Endothelial cell of umbilical vein (primary cell): Measurements from ENCODE around the gene RASGRP1. TPM values are rescaled to one million over a fixed set of nuclear protein-coding genes. Genes with fewer than 3 reads are reported as not detected.

ENCODE experiments used
- BruUV-seq: library from RNA; stranded (reverse); fragments of 400-500 nt; replicated peaks from 2 replicates; lab custom pipeline; 2021; lab: Mats Ljungman, UMichigan
- CTCF ChIA-PET: fragments of 300-600, 350-600 bp; sonication (Branson Sonifier 250); formaldehyde crosslinking; loops from one replicate; lab custom pipeline; 2021; ENCODE audit warnings: antibody characterized with exemption, inconsistent platforms; lab: Charles Lee
- POLR2A ChIA-PET: fragments of 300-600, 350-600 bp; sonication (Branson Sonifier 250); formaldehyde crosslinking; loops from one replicate; lab custom pipeline; 2021; ENCODE audit warnings: antibody characterized with exemption, inconsistent platforms; lab: Charles Lee
- DNase-seq: peaks from one replicate; pipeline ENCODE4 v3.0.0-alpha.2; 2011; ENCODE audit warnings: low read depth, low spot score
- FAIRE-seq: peaks from 2 replicates; lab custom pipeline; 2011; peaks lifted over from hg19 to GRCh38; lab: Jason Lieb, UNC
- H2AFZ ChIP-seq: 2 replicates; pipeline ENCODE4 v1.6.0; 2012; ENCODE audit warnings: low read depth, low read length, control low read depth, inconsistent platforms
- H3K27ac ChIP-seq: 2 replicates; pipeline ENCODE4 v1.5.1; 2011; ENCODE audit warnings: low read depth, mild to moderate bottlenecking, control low read depth, low read length, moderate library complexity; ENCODE audit not compliant: insufficient read depth
- H3K27me3 ChIP-seq, 2 experiments: 2 replicates each; pipeline versions ENCODE4 v1.6.0 to v1.6.1; 2011; ENCODE audit warnings: low read length in 2 of 2, mixed read lengths in 1 of 2; ENCODE audit not compliant: control insufficient read depth in 2 of 2, insufficient read depth in 2 of 2
- H3K36me3 ChIP-seq, 2 experiments: 2 replicates in 1 of 2; 3 replicates in 1 of 2; pipeline ENCODE4 v1.5.1; 2011; ENCODE audit warnings: low read length in 2 of 2, mild to moderate bottlenecking in 1 of 2, moderate library complexity in 1 of 2; ENCODE audit not compliant: control insufficient read depth in 2 of 2, insufficient read depth in 2 of 2; ENCODE audit errors: extremely low read depth in 1 of 2
- H3K4me1 ChIP-seq: 3 replicates; pipeline ENCODE4 v1.5.1; 2011; ENCODE audit warnings: mild to moderate bottlenecking, low read length; ENCODE audit not compliant: control insufficient read depth, insufficient read depth; ENCODE audit errors: extremely low read depth
- H3K4me2 ChIP-seq: 2 replicates; pipeline ENCODE4 v1.6.1; 2011; ENCODE audit warnings: low read length, control low read depth, mixed read lengths; ENCODE audit not compliant: insufficient read depth
- H3K4me3 ChIP-seq, 3 experiments: fragments of 200-600 bp in 1 of 3; sonication (generic), shearing (Covaris generic) in 1 of 3; replicated peaks in 1 of 3; 2 replicates each; pipeline ENCODE4 v1.5.1; 2011 to 2016; ENCODE audit warnings: control low read depth in 3 of 3, low read length in 3 of 3, mild to moderate bottlenecking in 2 of 3, inconsistent platforms in 1 of 3, low read depth in 1 of 3, moderate library complexity in 1 of 3; ENCODE audit not compliant: insufficient read depth in 1 of 3
- H3K79me2 ChIP-seq: 2 replicates; pipeline ENCODE4 v1.6.0; 2012; ENCODE audit warnings: low read length, inconsistent platforms; ENCODE audit not compliant: control insufficient read depth, insufficient read depth
- H3K9ac ChIP-seq: replicated peaks from 2 replicates; pipeline ENCODE3; 2011; ENCODE audit warnings: low read length, control low read depth; ENCODE audit not compliant: insufficient read depth; ENCODE audit errors: extremely low read depth
- H3K9me1 ChIP-seq: replicated peaks from 3 replicates; pipeline ENCODE4 v1.6.0; 2011; ENCODE audit warnings: mild to moderate bottlenecking, low read length; ENCODE audit not compliant: control insufficient read depth, insufficient read depth; ENCODE audit errors: extremely low read depth
- H3K9me3 ChIP-seq: replicated peaks from 2 replicates; pipeline ENCODE4 v1.5.1; 2012; ENCODE audit warnings: low read length, inconsistent platforms; ENCODE audit not compliant: control insufficient read depth, insufficient read depth
- H4K20me1 ChIP-seq: replicated peaks from 2 replicates; pipeline ENCODE3; 2011; ENCODE audit warnings: mild to moderate bottlenecking, low read length; ENCODE audit not compliant: control insufficient read depth, insufficient read depth; ENCODE audit errors: extremely low read depth
- EZH2 ChIP-seq: IDR thresholded peaks from 2 replicates; pipeline ENCODE4 v1.6.1; 2012; ENCODE audit warnings: borderline replicate concordance, low read depth, mild to moderate bottlenecking, moderate library complexity, low read length, inconsistent platforms; ENCODE audit not compliant: severe bottlenecking
- FOS ChIP-seq: IDR thresholded peaks from 2 replicates; pipeline ENCODE4 v1.6.1; 2011; ENCODE audit warnings: mild to moderate bottlenecking, low read length, moderate library complexity, borderline replicate concordance; ENCODE audit not compliant: insufficient read depth
- GATA2 ChIP-seq: IDR thresholded peaks from 2 replicates; pipeline ENCODE4 v1.7.0; 2011; ENCODE audit warnings: low read depth, mild to moderate bottlenecking, moderate library complexity, mixed read lengths, low read length; ENCODE audit not compliant: insufficient read length, insufficient read depth
- JUN ChIP-seq: IDR thresholded peaks from 2 replicates; pipeline ENCODE4 v1.6.1; 2011; ENCODE audit warnings: borderline replicate concordance, low read depth; ENCODE audit not compliant: insufficient read length, insufficient read depth
- MYC ChIP-seq: IDR thresholded peaks from one replicate; pipeline ENCODE4 v1.6.1; 2011; ENCODE audit warnings: mild to moderate bottlenecking, low read depth, low read length
- POLR2A ChIP-seq: IDR thresholded peaks from 2 replicates; pipeline ENCODE4 v1.6.1; 2012; ENCODE audit warnings: low read depth, mild to moderate bottlenecking, control low read depth, low read length
- POLR2AphosphoS5 ChIP-seq: IDR thresholded peaks from 2 replicates; pipeline ENCODE4 v1.6.1; 2012; ENCODE audit warnings: low read depth, mild to moderate bottlenecking, control low read depth, low read length, moderate library complexity; ENCODE audit not compliant: insufficient read depth
- dilution Hi-C: fragments of 300-500 bp; cut with MboI; formaldehyde crosslinking; loops from one replicate; pipeline ENCODE4 v1.15.0; 2019; ENCODE audit warnings: low sequenced_read_pairs; ENCODE audit not compliant: extremely low pct_ligation_motif_present
- intact Hi-C: fragments of 100-400 bp; cut with micrococcal nuclease; formaldehyde crosslinking; loops from one replicate; pipeline ENCODE4 v1.10.0; 2022
- polyA plus RNA-seq, 4 experiments: library from polyadenylated mRNA; depleted of rRNA in 3 of 4; stranded (reverse) in 3 of 4; unstranded in 1 of 4; fragments of >200 nt; gene quantifications; 2 replicates each; pipeline versions ENCODE4 v1.2.1 to v1.2.3, GENCODE V29; 2011 to 2012; ENCODE audit warnings: missing spikeins in 1 of 4
- total RNA-seq: library from RNA; stranded (reverse); gene quantifications from 2 replicates; pipeline ENCODE4 v1.2.3, GENCODE V29; 2021
- TF ChIP-seq, protein P1 (sequence below), 2 donors: IDR thresholded peaks; 1 replicate in 1 of 2; 2 replicates in 1 of 2; pipeline ENCODE4 v1.5.1; 2011; ENCODE audit warnings: low read length in 2 of 2, mild to moderate bottlenecking in 2 of 2, moderate library complexity in 2 of 2, control low read depth in 1 of 2, inconsistent platforms in 1 of 2, low read depth in 1 of 2; ENCODE audit not compliant: insufficient read depth in 1 of 2; ENCODE audit errors: extremely low read depth in 1 of 2
- TF ChIP-seq, protein P2 (sequence below): IDR thresholded peaks from 2 replicates; pipeline ENCODE4 v1.6.1; 2011; ENCODE audit not compliant: insufficient read depth, insufficient read length

The RASGRP1 gene
- total and polyA plus RNA-seq, 2 donors (not counting 3 experiments of a cell fraction or from before 2014, with no cell fraction given) = 0.15 to 0.38 TPM

DNA sequence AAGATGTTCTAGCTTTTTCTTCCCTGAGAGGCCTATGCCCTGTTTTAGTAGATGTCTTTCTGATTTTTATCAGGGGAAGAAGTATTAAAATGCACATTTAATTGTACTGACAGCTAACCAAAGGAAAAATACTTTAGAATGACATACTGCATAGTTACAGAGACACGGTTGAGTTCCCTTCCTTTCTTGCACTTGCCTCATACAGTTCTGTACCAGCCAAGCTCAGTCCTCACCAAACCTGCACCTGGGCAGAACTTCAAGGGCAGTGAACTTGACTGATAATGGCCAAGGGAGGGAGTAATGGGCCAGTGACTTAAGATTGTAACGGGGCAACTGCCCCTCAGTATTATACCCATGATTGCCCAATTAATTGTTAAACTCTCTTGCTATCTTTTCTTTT, 34.1 kb upstream of the RASGRP1 start:
- no peak overlapping the region for H3K27ac ChIP-seq
- no peak for FAIRE-seq
- H3K9me1 ChIP-seq = no peaks in the 10 kb centered on the region
- ChIA-PET CTCF (interaction anchor here (2.8 kb wide), 1 partner anchor 35 kb away, joined by 12 read pairs; the partner anchor contains the start of gene RASGRP1), POLR2A (no interaction called here)
- H3K9me3 ChIP-seq = no peaks in the 10 kb centered on the region
- H3K36me3 ChIP-seq = no peaks in the 10 kb centered on the region
- no peak overlapping the region for H3K4me2 ChIP-seq
- no peaks in the 10 kb centered on the region for H4K20me1 ChIP-seq
- H3K4me1 ChIP-seq = no peaks in the 10 kb centered on the region
- dilution Hi-C loops (no loop called here), intact Hi-C loops (no loop called here)
- DNase-seq = no peak
- H3K4me3 ChIP-seq = no peak overlapping the region
- no peak overlapping the region for H3K9ac ChIP-seq
- TF ChIP-seq JUN = no peak
- TF ChIP-seq EZH2 = no peak
- TF ChIP-seq POLR2A = no peak
- no peak for TF ChIP-seq FOS
- no peak for TF ChIP-seq POLR2AphosphoS5
- TF ChIP-seq, protein P1, sequence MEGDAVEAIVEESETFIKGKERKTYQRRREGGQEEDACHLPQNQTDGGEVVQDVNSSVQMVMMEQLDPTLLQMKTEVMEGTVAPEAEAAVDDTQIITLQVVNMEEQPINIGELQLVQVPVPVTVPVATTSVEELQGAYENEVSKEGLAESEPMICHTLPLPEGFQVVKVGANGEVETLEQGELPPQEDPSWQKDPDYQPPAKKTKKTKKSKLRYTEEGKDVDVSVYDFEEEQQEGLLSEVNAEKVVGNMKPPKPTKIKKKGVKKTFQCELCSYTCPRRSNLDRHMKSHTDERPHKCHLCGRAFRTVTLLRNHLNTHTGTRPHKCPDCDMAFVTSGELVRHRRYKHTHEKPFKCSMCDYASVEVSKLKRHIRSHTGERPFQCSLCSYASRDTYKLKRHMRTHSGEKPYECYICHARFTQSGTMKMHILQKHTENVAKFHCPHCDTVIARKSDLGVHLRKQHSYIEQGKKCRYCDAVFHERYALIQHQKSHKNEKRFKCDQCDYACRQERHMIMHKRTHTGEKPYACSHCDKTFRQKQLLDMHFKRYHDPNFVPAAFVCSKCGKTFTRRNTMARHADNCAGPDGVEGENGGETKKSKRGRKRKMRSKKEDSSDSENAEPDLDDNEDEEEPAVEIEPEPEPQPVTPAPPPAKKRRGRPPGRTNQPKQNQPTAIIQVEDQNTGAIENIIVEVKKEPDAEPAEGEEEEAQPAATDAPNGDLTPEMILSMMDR (IDR thresholded peaks at IDR 0.05; ENCODE audit: extremely low read depth in 1 of 2, insufficient read depth in 1 of 2, low read depth in 1 of 2, low read length in 2 of 2) = no peak
- no peak for TF ChIP-seq MYC
- TF ChIP-seq, protein P2, sequence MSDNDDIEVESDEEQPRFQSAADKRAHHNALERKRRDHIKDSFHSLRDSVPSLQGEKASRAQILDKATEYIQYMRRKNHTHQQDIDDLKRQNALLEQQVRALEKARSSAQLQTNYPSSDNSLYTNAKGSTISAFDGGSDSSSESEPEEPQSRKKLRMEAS = no peak
- TF ChIP-seq GATA2 = no peak
- BruUV-seq = no TSS peak
- no peaks in the 10 kb centered on the region for H3K79me2 ChIP-seq
- no peak overlapping the region for H2AFZ ChIP-seq
- peaks cover 12 to 18% of the 10 kb centered on the region in 2 experiments for H3K27me3 ChIP-seq
